GM20431 (cell line): Measurements from ENCODE around the gene GNG2.

ENCODE experiments used
- in situ Hi-C: fragments of 300-500 bp; cut with MseI, MboI; formaldehyde crosslinking; loops from one replicate; pipeline ENCODE4 v1.15.0; 2020; ENCODE audit warnings: low sequenced_read_pairs; ENCODE audit not compliant: unreplicated experiment

Gene GNG2

DNA sequence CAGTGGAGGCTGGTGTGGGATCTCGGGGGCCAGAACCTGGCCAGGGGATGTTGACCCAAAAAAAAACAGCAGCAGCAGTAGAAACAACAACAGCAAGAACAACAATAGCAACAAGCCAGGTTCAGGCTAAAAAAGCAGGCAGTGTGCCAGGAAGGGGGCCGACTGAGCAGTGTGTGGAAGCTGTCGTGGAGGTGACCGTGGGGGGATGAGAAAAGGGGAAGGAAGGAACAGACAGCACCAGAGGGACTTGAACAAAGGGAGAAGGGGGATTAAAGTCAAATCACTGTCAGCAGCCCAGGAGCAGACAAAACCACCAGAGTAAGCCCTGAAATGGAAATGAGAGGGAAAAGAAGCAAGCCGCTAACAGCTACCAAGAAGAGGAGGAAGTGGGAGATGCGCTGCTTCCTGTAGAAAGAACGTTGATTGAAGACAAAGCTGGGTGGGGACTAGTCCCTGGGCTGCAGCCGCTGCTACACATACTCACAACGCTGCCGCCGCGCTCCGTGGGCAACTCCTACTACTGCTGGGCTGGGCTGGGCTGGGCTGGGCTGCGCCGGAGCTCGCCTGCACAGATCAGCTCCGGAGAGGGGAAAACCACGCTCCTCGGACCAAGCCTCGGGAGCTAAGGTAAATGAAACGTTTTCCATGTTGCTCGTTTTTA, at the start of gene GNG2:
GNG2 (plus strand) TSS at position 449 of the 661 bp plus-strand sequence. CDS start 90,067 bp downstream, outside the sequence.
- in situ Hi-C loops: no loop called here

DNA sequence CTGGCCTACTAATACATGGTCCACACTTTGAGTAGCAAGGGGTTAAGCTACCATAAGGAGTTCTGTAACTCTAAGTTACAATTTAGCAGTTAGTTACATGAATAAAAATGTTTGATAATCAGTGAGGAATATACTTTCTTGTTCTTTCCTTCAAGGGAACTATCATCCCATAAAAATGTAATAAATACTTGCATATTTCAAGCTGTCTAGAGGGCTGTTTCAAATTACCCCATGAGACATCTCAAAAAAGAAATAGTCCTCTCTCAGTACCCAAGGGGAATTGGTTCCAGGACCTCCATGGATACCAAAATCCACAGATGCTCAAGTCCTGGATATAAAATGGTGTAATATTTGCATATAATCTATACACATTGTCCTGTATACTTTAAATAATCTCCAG, 48.7 kb upstream of the GNG2 start:
- in situ Hi-C loops: no loop called here

DNA sequence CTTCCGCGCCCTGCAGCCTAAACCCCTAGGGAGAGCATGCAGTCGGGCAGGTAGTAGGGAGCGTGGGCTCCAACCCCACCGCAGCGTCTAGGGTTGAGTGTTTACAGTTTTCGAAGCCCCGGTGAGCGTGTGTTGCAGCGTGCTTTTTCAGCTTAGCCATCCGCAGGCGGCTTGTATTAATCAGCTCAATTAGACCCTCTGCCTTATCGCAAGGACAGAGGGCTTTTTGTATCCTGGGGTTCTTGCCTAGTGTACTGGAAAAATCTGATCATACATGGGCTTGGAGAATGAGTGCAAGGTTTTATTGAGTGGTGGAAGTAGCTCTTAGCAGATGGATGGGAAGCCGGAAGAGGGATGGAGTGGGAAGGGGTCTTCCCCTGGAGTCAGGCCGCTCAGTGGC, 44.4 kb upstream of the GNG2 start:
- in situ Hi-C loops: no loop called here

DNA sequence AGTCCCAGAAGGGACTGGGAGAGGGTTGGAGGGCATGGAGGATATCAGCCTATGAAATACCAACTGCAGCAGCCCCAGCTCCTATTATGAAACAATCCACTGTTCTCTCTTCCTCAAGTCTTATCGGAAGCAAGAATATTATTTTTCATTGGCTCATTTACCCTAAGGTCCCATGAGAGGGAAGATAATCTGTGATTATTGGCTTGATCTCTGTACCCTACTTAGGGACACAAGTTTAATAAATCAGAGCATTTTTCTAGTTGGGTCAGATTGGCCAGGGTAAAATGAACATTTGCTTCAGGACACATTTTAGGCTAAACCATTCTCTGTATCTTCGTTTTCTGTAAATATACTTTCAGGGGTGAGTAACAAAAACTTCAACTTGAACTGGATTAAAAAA, 43.1 kb upstream of the GNG2 start:
- in situ Hi-C loops: no loop called here

DNA sequence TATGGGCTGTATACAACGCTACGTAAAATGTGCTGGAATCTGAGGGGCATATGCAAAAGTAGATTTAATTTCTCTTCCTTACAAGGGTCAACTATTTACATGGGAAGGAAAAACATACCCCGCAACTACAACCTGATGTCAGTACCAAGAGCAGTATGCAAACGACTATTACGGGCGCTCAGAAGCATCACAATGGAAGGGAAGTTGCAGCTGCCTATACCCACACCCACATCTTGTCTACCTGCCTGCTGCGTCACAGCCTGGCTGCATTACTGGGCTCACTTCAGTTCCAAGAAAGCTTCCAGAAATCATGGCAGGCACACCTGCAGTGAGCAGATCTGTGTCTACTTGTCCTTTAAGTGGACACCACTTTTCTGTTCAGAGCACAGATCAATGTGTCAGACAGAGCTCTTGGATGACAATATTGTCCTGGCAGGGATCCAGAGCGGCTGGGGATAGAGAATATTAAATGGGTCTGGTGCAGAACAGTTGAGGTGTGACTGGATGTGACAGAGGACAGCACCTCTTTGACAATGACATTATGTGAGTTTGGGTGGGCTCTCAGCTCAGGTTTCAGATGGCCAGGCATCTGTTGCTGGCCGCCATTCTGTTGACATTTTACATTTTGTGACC, 41.5 kb upstream of the GNG2 start:
- in situ Hi-C loops: no loop called here

DNA sequence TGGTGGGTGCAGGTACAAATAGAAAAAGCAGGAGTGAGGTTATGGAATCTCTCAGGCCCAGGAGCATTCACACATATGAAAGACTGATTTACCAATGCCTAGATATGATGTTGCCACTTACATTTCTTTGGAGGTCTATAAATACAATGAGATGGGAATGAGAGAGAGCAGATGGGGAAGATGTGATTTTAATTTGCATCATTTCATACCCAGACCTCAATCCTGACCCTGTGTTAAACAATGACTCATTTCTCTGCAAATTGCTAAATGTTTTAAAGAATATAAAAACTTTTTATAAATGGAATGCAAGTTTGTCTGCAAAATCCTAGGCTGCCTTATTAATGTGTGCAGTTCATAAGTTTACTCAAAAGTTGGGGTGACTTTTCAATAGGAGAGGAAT, 38.6 kb upstream of the GNG2 start:
- in situ Hi-C loops: no loop called here

DNA sequence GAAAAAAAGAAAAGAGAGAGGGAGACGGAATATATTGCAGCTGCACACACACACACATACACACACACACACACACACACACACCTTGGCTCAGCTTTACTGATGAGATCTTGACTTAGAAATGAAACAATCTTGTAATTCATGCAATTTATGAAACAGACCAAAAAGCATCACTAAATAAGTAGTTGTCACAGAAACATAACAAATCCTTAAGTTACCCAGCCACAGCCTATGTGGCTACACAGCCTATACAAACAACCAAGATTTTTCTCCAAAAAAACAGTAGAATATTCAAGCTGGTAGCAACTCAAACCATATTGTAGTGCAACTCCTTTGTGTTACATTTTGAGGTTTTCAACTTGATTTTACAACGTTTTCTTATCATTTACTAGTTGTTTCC, 37.9 kb upstream of the GNG2 start:
- in situ Hi-C loops: no loop called here

DNA sequence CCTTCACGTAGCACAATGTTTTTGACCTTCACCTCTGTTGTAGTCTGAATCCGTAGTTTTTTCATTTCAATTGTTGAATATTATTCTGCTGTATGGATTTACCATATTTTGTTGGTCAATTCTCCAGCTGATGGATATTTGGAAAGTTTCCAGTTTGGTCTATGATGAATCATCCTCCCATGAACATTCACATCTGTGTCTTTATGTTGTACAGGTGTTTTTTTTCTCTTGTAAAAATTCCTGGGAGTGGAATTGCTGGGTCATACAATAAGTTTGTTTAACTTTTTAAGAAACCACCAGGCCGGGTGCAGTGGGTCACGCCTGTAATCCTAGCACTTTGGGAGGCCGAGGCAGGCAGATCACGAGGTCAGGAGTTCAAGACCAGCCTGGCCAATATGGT, 36.7 kb upstream of the GNG2 start:
- in situ Hi-C loops: no loop called here

DNA sequence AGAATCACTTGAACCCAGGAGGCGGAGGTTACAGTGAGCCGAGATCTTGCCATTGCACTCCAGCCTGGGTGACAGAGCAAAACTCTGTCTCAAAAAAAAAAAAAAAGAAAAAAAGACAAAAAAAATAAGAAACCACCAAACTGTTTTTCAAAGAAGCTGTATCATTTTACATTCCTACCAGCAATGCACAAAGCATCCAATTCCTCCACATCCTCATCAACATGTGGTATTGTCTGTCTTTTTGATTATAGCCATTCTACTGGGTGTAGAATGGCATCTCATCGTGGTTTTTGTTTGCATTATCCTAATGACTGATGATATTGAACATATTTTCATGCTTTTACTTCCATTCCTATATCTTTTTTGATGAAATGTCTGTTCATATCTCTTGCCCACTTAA, 36.2 kb upstream of the GNG2 start:
- in situ Hi-C loops: no loop called here

DNA sequence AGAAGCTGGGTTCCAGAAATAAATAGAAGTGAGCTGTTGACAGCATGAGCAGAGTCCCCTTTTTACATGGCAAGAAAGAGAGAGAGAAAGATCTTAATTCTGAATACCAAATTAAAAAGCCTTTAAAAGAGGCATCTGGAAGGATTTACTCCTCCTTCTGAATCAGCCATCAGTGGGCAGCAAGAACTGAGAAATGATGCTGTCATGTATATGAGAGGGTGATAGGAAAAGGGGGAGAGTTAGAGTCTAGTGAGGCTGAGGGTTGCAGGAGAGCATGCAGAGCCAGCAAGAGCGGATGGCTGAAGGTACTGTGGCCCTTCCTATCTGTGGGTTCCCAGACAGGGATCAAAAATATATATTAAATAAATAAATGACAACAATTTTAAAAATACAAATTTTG, 34.5 kb upstream of the GNG2 start:
- in situ Hi-C loops: no loop called here

DNA sequence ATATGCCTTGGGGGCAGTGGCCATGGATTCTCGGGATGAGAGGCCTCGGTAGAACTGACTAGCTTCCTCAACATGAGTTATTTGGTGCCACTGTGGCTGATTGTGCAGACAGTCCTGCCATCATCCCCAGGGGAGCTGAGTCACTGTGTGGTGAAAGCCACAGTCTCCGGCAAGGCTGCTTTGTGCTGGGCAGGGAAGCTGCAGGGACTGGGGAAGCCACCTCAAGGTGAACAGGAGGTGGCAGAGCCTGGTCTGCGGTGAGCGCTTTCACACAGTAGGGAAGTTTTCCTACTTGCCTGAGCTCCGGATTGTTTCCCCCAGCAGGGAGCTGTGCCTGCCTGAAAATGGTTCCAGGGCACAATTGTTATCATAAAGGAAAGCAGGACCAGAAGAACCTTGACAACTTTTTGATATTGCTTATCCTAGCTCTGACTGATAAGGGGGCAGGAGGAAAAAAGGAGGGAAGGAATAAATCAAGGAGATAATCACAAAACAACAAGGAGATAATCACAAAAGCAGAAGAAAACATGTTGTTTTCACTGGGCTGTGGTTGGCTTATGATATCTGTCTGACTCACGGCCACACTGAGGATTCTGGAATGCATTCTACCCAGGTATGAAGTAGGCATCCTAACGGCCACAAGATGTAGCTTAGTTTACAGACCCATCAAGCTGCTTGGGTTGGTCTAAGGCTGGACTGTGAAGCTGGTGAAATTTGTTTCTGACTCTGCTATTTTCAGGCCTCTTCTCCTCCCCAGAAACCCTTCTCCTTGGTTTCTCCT, 32.2 kb upstream of the GNG2 start:
- in situ Hi-C loops: no loop called here

DNA sequence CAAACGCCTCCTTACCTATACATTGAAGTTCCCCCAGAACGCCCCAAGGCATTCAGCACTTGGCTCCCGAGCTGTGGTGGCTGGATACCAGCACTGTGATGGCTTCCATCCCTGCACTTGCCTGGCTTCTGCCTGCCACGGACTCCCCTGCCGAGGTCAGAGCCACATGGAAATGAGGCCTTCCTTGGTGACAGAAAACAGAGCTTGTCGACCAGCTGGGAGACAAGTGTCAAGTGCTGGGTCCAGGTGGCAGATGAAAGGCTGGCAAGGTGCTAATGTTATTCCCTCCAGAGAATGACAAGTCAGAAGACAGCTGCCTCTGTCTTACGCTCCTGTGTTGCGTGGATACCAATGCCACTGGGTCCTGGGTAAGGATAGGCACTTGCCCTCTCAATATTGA, 26.2 kb upstream of the GNG2 start:
- in situ Hi-C loops: no loop called here

DNA sequence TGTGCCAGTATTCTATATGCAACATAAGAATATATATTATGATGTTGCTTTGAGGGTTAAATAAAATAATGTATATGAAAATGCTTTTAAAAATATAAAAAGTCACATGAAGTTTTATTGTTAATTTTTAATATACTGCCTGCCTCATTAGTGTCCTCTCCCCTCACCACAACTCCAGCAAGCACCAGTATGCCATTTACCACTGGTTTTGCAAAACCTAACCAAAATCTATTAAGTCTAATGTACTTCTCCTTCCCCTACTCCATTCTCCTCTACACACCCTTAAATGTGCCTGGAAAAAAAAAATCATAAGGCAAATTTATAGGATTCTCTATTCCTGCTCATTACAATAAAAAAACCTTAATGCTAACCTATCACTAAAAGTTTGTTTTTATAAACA, 24.0 kb upstream of the GNG2 start:
- in situ Hi-C loops: no loop called here

DNA sequence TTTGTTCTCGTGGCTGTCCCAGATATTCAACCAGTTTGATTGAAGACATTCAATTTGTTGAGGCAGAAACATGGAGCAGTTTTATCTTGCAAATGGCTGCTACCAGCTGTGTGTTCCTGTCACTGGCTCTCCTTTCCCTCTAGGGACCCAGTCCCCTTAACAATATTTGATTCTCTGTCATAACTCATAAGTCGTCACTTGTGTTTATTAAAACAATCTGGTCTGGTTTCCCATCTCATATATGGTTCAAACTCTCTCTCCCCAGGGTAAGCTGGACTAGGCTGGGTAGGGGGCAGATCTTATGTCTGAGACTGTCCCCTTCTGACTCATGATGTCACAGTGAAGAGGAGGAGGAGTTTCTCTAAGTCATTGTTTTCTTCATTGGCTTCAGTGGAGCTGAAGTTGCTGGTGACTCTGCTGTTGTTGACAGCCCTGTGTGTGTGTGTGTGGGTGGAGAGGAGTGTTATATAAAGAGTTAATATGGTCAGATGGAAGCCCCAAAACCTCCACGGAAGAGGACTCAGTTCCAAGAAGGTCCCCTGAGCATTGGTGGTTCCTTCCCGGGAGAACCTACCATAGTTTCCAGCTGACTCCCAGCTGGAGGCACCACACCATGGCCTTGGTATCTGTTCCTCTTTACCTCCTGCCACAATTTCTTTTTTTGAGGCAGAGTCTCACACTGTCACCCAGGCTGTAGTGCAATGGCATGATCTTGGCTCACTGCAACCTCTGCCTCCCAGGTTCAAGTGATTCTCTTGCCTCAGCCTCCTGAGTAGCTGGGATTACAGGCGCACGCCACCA, 16.1 kb upstream of the GNG2 start:
- in situ Hi-C loops: no loop called here

DNA sequence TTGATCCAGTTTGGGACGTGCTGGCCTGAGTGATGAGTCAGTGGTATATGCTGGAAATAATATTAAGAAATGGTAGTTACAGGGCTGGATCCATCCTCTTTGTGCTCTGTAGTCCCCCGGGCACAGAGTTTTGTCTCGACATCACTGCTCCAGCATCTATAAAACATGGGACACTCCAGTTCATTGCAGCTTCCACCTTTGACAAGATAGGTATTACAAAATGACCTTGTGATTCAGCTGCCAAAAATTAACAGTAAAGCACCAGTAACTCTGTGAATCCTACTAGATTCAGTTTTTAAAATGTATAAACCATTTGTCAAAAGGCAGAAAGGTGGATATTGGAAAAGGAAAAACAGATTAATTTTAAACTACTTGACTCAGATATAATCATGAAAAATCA, 14.6 kb upstream of the GNG2 start:
- in situ Hi-C loops: no loop called here

DNA sequence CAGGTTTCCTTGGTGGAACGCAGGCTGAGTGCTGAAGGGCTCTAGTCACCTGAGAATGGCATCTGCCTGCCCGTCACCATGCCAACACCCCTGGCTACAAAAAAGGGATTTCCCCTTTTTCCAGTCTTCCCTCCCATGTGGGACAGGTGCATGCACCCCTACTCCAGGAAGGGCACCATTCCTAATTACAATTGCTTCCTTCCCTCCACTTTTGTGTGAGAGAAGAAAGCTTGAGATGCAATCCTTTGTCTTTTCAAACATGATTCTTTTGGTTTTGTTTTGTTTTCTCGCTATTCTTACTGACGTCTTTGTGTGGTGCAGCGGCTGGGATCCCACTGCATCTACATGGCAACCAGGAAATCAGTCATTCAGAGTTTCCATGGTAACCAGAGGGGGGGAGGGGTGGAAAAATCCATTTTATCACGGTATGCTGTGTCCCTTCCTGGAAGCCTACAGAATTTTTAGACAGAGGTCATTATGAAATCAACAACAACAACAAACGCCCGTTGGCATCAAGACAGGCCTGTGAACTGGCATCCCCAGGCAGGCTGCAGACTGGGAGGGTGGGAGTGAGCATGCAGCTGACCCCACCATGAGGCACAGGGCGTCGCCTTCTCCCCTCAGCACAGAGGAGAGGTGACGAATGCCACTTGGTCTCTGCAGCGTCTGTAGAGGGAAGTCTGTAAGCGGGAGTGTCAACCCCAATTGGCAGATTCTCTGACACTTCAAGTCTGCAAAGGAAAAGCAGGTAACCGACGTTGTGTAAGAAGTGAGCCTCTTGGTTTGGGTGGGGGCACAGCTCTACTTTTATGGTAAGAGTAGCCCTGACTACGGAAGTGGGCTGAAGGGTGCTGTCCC, 13.6 kb upstream of the GNG2 start:
- in situ Hi-C loops: no loop called here

DNA sequence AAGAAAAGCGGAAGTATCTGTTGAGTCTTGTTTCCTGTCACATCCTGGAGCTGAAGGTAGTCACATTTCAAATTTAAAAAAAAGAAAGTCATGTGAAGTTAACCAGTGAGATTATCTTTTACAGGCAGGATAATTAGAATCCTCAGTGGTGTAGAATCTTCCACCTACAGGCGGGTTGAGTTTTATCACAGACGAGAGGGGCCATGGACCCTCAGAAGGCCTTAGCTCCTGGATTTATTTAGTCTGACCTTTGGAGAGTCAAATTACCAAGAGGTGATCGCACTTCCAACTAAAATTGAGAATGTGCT, 13.0 kb upstream of the GNG2 start:
- in situ Hi-C loops: no loop called here

DNA sequence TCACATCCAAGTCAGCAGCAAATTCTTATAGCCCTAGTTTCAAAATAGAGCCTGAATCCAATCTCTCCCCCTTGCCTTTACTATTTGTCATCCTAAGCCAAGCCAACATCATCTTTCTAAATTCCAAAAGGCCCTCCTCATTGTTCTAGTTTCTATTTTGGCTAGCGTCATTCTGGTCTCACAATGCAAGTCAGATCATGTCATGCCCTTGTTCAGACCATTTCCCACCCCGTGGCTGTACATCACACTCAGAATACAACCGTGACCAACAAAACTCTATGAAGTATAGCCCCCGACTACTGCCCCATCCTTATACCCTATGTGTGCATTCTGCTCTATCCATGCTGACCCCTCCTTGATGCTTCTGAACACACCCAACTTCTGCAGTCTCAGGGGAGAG, 12.3 kb upstream of the GNG2 start:
- in situ Hi-C loops: no loop called here

DNA sequence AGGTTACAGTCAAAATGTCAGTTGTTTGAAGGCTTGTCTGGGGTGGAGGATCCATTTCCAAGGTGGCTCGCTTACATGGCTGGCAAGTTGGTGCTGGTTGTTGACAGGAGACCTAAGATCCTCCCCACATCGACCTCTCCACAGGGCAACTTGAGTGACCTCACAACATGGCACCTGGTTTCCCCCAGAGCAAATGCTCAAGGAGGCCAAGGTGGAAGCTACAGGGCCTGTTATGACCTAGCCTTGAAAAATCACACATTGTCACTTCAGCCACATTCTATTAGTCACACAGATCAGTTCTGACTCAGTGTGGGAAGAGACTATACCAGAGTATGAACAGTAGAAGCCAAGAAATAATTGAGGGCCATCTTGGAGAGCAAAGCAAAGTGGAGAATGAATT, 11.3 kb upstream of the GNG2 start:
- in situ Hi-C loops: no loop called here

DNA sequence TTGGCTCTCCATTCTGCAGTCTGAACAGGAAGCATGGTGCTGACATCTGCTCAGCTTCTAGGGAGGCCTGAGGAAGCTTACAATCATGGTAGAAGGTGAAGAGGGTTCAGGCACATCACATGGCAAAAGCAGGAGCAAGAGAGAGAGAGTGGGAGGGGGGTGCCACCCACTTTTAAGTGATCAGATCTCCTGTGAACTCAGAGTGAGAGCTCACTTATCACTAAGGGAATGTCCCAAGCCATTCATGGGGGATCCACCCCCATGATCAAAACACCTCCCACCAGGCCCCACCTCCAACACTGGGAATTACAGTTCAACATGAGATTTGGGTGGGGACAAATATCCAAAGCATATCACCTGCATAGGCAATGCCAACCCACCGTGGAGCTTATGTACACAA, 9.8 kb upstream of the GNG2 start:
- in situ Hi-C loops: no loop called here
